Raji (cell line): ENCODE results near the gene CASKIN1.

Experiments
- POLR2A ChIP-seq: IDR thresholded peaks from 2 replicates; pipeline ENCODE4 v1.6.1; 2011; ENCODE audit warnings: low read depth, low read length, control low read depth; ENCODE audit not compliant: insufficient read depth

CASKIN1 gene

GRCh38 chr16:2180962-2181923, 15.2 kb downstream of the CASKIN1 start:
- no peak for TF ChIP-seq POLR2A

- no peak for TF ChIP-seq POLR2A
These were observed 15.9 kb downstream of the CASKIN1 start for GRCh38 chr16:2180461-2180860.

- TF ChIP-seq POLR2A: no peak
These were observed 16.8 kb downstream of the CASKIN1 start for GRCh38 chr16:2179576-2179975.

GRCh38 chr16:2179107-2179501, 17.3 kb downstream of the CASKIN1 start:
- no peak for TF ChIP-seq POLR2A

GRCh38 chr16:2178321-2179106, 17.9 kb downstream of the CASKIN1 start:
- no peak for TF ChIP-seq POLR2A

- no peak for TF ChIP-seq POLR2A
These were observed 18.8 kb downstream of the CASKIN1 start for GRCh38 chr16:2177561-2177960.

GRCh38 chr16:2177101-2177500, 19.3 kb downstream of the CASKIN1 start:
- TF ChIP-seq POLR2A: no peak

- no peak for TF ChIP-seq POLR2A
These were observed 20.4 kb downstream of the CASKIN1 start for GRCh38 chr16:2176047-2176446.

GRCh38 chr16:2175454-2175853, 21.0 kb downstream of the CASKIN1 start:
- TF ChIP-seq POLR2A: no peak

- no peak for TF ChIP-seq POLR2A
These were observed 21.8 kb downstream of the CASKIN1 start for GRCh38 chr16:2174396-2175131.

GRCh38 chr16:2173916-2174315, 22.5 kb downstream of the CASKIN1 start:
- TF ChIP-seq POLR2A: no peak

- no peak for TF ChIP-seq POLR2A
These were observed 23.0 kb downstream of the CASKIN1 start for GRCh38 chr16:2173366-2173765.

GRCh38 chr16:2172688-2173335, 23.6 kb downstream of the CASKIN1 start:
- TF ChIP-seq POLR2A: no peak

GRCh38 chr16:2171601-2172178, 24.7 kb downstream of the CASKIN1 start:
- no peak for TF ChIP-seq POLR2A
